Sigmoid colon (tissue), 7 donors: ENCODE measurements around the gene INTS2. TPM values are rescaled to one million over a fixed set of nuclear protein-coding genes. Genes with fewer than 3 reads are reported as not detected.

Source experiments
- DNase-seq: peaks from one replicate; pipeline ENCODE4 v3.0.0-alpha.2; 2019
- H3K27ac ChIP-seq, 4 donors: fragments of 200-600 bp; sonication (generic); one replicate each; pipeline ENCODE4 v1.5.1; 2016 to 2019; ENCODE audit warnings: mild to moderate bottlenecking in 1 of 4
- H3K27me3 ChIP-seq, 3 donors: fragments of 200-600 bp; sonication (generic); one replicate each; pipeline ENCODE4 v1.5.1; 2019; ENCODE audit warnings: mild to moderate bottlenecking in 1 of 3
- H3K36me3 ChIP-seq, 4 donors: fragments of 200-600 bp; sonication (generic); one replicate each; pipeline ENCODE4 v1.5.1; 2016 to 2019
- H3K4me1 ChIP-seq, 4 donors: fragments of 200-600 bp; sonication (generic); one replicate each; pipeline ENCODE4 v1.5.1; 2017 to 2019
- H3K4me3 ChIP-seq, 4 donors: fragments of 200-600 bp; sonication (generic); one replicate each; pipeline ENCODE4 v1.5.1; 2017 to 2019; ENCODE audit warnings: mild to moderate bottlenecking in 2 of 4, moderate library complexity in 1 of 4
- H3K9me3 ChIP-seq, 4 donors: fragments of 200-600 bp in 3 of 4; sonication (generic) in 3 of 4; one replicate each; pipeline versions ENCODE4 v1.5.1 to v1.6.1; 2013 to 2019
- CTCF ChIP-seq, 4 experiments: fragments of 450-650 bp in 3 of 4; fragments of 200-600 bp in 1 of 4; IDR thresholded peaks; one replicate each; pipeline ENCODE4 v1.5.1; 2016 to 2019; ENCODE audit warnings: antibody characterized with exemption in 4 of 4, mild to moderate bottlenecking in 3 of 4, moderate library complexity in 2 of 4
- EP300 ChIP-seq, 4 donors: sonication (generic); formaldehyde crosslinking; IDR thresholded peaks; one replicate each; pipeline ENCODE4 v1.6.1; 2017; ENCODE audit warnings: antibody characterized with exemption in 4 of 4
- POLR2A ChIP-seq, 2 donors: fragments of 450-650 bp; IDR thresholded peaks; one replicate each; pipeline ENCODE4 v1.6.1; 2016; ENCODE audit warnings: antibody characterized with exemption in 2 of 2, mild to moderate bottlenecking in 2 of 2, moderate library complexity in 2 of 2
- POLR2AphosphoS5 ChIP-seq, 4 donors: sonication (generic); formaldehyde crosslinking; IDR thresholded peaks; one replicate each; pipeline ENCODE4 v1.6.1; 2017; ENCODE audit warnings: antibody characterized with exemption in 4 of 4
- WGBS, 2 donors: extraction: QIAGEN DNeasy Blood & Tissue Kit; methylation state at CpG; one replicate each; pipeline ENCODE4 v1.1.7; 2013; 5-methylcytosine and 5-hydroxymethylcytosine counted together
- intact Hi-C: fragments of 100-400 bp; cut with DNase I; formaldehyde crosslinking; loops from one replicate; pipeline ENCODE4 v1.15.1; 2023
- polyA plus RNA-seq, 3 donors: library from polyadenylated mRNA; stranded (reverse); fragments of 200-250 nt; gene quantifications; one replicate each; pipeline ENCODE4 v1.2.3, GENCODE V29; 2013
- total RNA-seq, 4 donors: library from RNA; depleted of rRNA; stranded (reverse); fragments of >200 nt; gene quantifications; one replicate each; pipeline ENCODE4 v1.1.0, GENCODE V29; 2016
- donor health status: healthy with polysubstance abuse.
- donor health status: Bipolar disorder and iron deficiency.
- donor health status: healthy.

The INTS2 gene
- total and polyA plus RNA-seq, 7 donors: 0.60 to 15.3 (median 7.2) TPM

GRCh38 chr17:61852857-61853256 lies 74.9 kb downstream of the INTS2 start:
- TF ChIP-seq EP300 (IDR thresholded peaks at IDR 0.05): no peak
- no peak for TF ChIP-seq POLR2A (IDR thresholded peaks at IDR 0.05)
- no peak for TF ChIP-seq CTCF (IDR thresholded peaks at IDR 0.05)
- TF ChIP-seq POLR2AphosphoS5 (IDR thresholded peaks at IDR 0.05): no peak
- no peaks in the 10 kb centered on the region for H3K27me3 ChIP-seq
- H3K27ac ChIP-seq: no peak overlapping the region
- intact Hi-C loops: no loop called here
- H3K4me3 ChIP-seq: no peak overlapping the region
- H3K36me3 ChIP-seq: no peaks in the 10 kb centered on the region
- no peaks in the 10 kb centered on the region for H3K4me1 ChIP-seq
- DNase-seq: no peak
- 98 to 100% methylated on average over 2 of the region's 2 CpGs for WGBS, 2 donors
- H3K9me3 ChIP-seq: no peaks in the 10 kb centered on the region

- intact Hi-C loops: no loop called here
- Histone ChIP-seq H3K9me3 (no peaks in the 10 kb centered on the region), H3K4me1 (no peaks in the 10 kb centered on the region), H3K27ac (no peak overlapping the region), H3K27me3 (no peaks in the 10 kb centered on the region), H3K4me3 (no peak overlapping the region), H3K36me3 (no peaks in the 10 kb centered on the region)
- no peak for DNase-seq
- TF ChIP-seq POLR2A (IDR thresholded peaks at IDR 0.05) (no peak), POLR2AphosphoS5 (IDR thresholded peaks at IDR 0.05) (no peak), CTCF (IDR thresholded peaks at IDR 0.05) (no peak), EP300 (IDR thresholded peaks at IDR 0.05) (no peak)
Observed at GRCh38 chr17:61849674-61850073, 78.1 kb downstream of the INTS2 start.

- DNase-seq: no peak
- Histone ChIP-seq H3K27me3 (no peaks in the 10 kb centered on the region), H3K36me3 (no peaks in the 10 kb centered on the region), H3K4me1 (no peaks in the 10 kb centered on the region), H3K9me3 (no peaks in the 10 kb centered on the region), H3K27ac (no peak overlapping the region), H3K4me3 (no peak overlapping the region)
- intact Hi-C loops: no loop called here
- 70 to 85% methylated on average over 2 of the region's 2 CpGs for WGBS, 2 donors
- TF ChIP-seq POLR2A (IDR thresholded peaks at IDR 0.05) (no peak), EP300 (IDR thresholded peaks at IDR 0.05) (no peak), CTCF (IDR thresholded peaks at IDR 0.05) (no peak), POLR2AphosphoS5 (IDR thresholded peaks at IDR 0.05) (no peak)
Observed at GRCh38 chr17:61848896-61849295, 78.9 kb downstream of the INTS2 start.

DNA sequence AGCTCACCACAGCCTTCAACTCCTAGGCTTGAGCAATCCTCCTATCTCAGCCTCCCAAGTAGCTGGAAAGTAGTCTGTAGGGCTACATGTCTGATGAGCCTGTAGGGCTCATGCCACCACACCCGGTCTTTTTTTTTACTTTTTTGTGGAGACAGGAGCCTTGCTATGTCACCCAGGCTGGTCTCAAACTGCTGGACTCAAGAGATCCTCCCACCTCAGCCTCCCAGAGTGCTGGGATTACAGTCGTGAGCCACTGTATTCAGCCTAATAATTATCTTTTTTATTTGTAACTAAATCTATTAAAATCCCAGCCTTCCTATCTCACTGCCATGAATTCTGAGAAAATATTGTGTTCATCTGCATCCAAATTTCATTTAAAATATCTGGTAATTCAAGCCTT lies 79.5 kb downstream of the INTS2 start:
- WGBS, 2 donors: 94 to 96% methylated on average over 2 of the region's 2 CpGs
- Histone ChIP-seq H3K36me3 (no peaks in the 10 kb centered on the region), H3K4me3 (no peak overlapping the region), H3K4me1 (no peaks in the 10 kb centered on the region), H3K9me3 (no peaks in the 10 kb centered on the region), H3K27me3 (no peaks in the 10 kb centered on the region), H3K27ac (no peak overlapping the region)
- intact Hi-C loops: no loop called here
- DNase-seq: no peak
- no peak for TF ChIP-seq CTCF (IDR thresholded peaks at IDR 0.05)
- TF ChIP-seq EP300 (IDR thresholded peaks at IDR 0.05): no peak
- no peak for TF ChIP-seq POLR2AphosphoS5 (IDR thresholded peaks at IDR 0.05)
- TF ChIP-seq POLR2A (IDR thresholded peaks at IDR 0.05): no peak

DNA sequence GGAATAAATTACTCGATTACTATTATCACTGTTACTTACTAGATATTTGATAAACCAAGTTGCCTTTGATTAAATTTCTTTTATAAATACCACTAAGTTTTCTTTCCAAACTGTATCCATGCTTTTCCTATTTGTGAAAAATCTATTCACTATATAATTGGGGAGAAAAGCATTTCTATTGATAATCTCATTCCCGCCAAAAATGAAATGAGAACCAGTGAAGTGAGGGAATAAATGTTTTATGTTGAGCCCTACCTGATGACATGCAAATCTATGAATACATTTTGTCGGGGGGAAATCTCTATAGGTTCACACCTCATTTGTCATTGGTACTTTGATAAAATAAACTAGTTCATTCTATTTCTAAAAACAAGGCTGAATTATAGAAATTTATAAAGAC lies 80.1 kb downstream of the INTS2 start:
- no peaks in the 10 kb centered on the region for H3K27me3 ChIP-seq
- WGBS, 2 donors: 97 to 98% methylated on average over 3 of the region's 3 CpGs
- no peaks in the 10 kb centered on the region for H3K9me3 ChIP-seq
- TF ChIP-seq EP300 (IDR thresholded peaks at IDR 0.05) (no peak), POLR2AphosphoS5 (IDR thresholded peaks at IDR 0.05) (no peak), CTCF (IDR thresholded peaks at IDR 0.05) (no peak), POLR2A (IDR thresholded peaks at IDR 0.05) (no peak)
- intact Hi-C loops: no loop called here
- no peaks in the 10 kb centered on the region for H3K4me1 ChIP-seq
- no peak for DNase-seq
- H3K27ac ChIP-seq: no peak overlapping the region
- H3K4me3 ChIP-seq: no peak overlapping the region
- no peaks in the 10 kb centered on the region for H3K36me3 ChIP-seq
